Mucosa of gallbladder (tissue), 1 donor: ENCODE results near the gene SPACDR. TPM values are rescaled to one million over a fixed set of nuclear protein-coding genes. Genes with fewer than 3 reads are reported as not detected.

ENCODE experiments used
- DNase-seq: peaks from one replicate; pipeline ENCODE4 v3.0.0-alpha.2; 2020; ENCODE audit warnings: low spot score
- total RNA-seq: library from RNA; stranded (reverse); gene quantifications from one replicate; pipeline ENCODE4 v1.2.1, GENCODE V29; 2021
- donor health status: DM: no; HTN: no; CAD: no.

Gene SPACDR
- total RNA-seq, 1 donor from 2014 or later: 1.2 TPM

GRCh38 chr7:100413346-100413745 is 50.7 kb downstream of the SPACDR start:
- DNase-seq: no peak

- DNase-seq: no peak
Observed at GRCh38 chr7:100411101-100411500, 53.0 kb downstream of the SPACDR start.

- DNase-seq: no peak
Observed at GRCh38 chr7:100407285-100408180, 56.5 kb downstream of the SPACDR start.

- no peak for DNase-seq
Observed at GRCh38 chr7:100406767-100407166, 57.3 kb downstream of the SPACDR start.

Other genes starting within 250 kb of the SPACDR start
- gene PVRIG, start 244.3 kb downstream of the SPACDR start, total RNA-seq: 3.1 TPM
- not detected for gene SPDYE3, start 156.6 kb downstream of the SPACDR start, total RNA-seq
- gene PILRB, start 106.1 kb downstream of the SPACDR start, total RNA-seq: 70.3 TPM
- 8.0 TPM for gene PILRA, start 90.8 kb downstream of the SPACDR start, total RNA-seq
- 4.6 TPM for gene ZCWPW1, start 35.6 kb downstream of the SPACDR start, total RNA-seq
- gene MEPCE, start 34.4 kb downstream of the SPACDR start, total RNA-seq: 40.5 TPM
- gene PPP1R35, start 27.8 kb downstream of the SPACDR start, total RNA-seq: 36.3 TPM
- gene TSC22D4, start 15.0 kb upstream of the SPACDR start, total RNA-seq: 78.2 TPM
- gene NYAP1, start 19.7 kb upstream of the SPACDR start, total RNA-seq: 1.2 TPM
- 102 TPM for gene AGFG2, start 74.9 kb upstream of the SPACDR start, total RNA-seq
- 13.3 TPM for gene SAP25, start 109.6 kb upstream of the SPACDR start, total RNA-seq
- gene LRCH4, start 121.9 kb upstream of the SPACDR start, total RNA-seq: 131 TPM
- 1.6 TPM for gene FBXO24, start 122.1 kb upstream of the SPACDR start, total RNA-seq
- 55.4 TPM for gene PCOLCE, start 138.1 kb upstream of the SPACDR start, total RNA-seq
- gene MOSPD3, start 148.3 kb upstream of the SPACDR start, total RNA-seq: 34.8 TPM
- 13.8 TPM for gene TFR2, start 177.3 kb upstream of the SPACDR start, total RNA-seq
- gene ACTL6B, start 192.2 kb upstream of the SPACDR start, total RNA-seq: 0.14 TPM
- gene GNB2, start 209.5 kb upstream of the SPACDR start, total RNA-seq: 236 TPM
- gene GIGYF1, start 230.0 kb upstream of the SPACDR start, total RNA-seq: 56.2 TPM
- gene POP7, start 241.9 kb upstream of the SPACDR start, total RNA-seq: 25.9 TPM